Urinary bladder (tissue), 4 donors: ENCODE measurements around the gene PITPNM2. TPM values are rescaled to one million over a fixed set of nuclear protein-coding genes. Genes with fewer than 3 reads are reported as not detected.
A peak's percentile ranks its signal among the peaks of the same experiment; 100 is the strongest.

Source experiments
- DNase-seq: peaks from one replicate; pipeline ENCODE4 v3.0.0-alpha.2; 2015; ENCODE audit errors: extremely low spot score
- H3K27ac ChIP-seq: one replicate; pipeline ENCODE4 v1.5.1; 2013; ENCODE audit warnings: low read depth, mild to moderate bottlenecking, moderate library complexity
- H3K36me3 ChIP-seq: one replicate; pipeline ENCODE4 v1.6.1; 2013; ENCODE audit warnings: mild to moderate bottlenecking, moderate library complexity; ENCODE audit not compliant: insufficient read depth
- H3K4me1 ChIP-seq: one replicate; pipeline ENCODE4 v1.6.1; 2013; ENCODE audit warnings: mild to moderate bottlenecking, moderate library complexity; ENCODE audit not compliant: insufficient read depth
- H3K4me3 ChIP-seq: one replicate; pipeline ENCODE4 v1.5.1; 2013; ENCODE audit warnings: low read depth, low read length
- WGBS: extraction: QIAGEN DNeasy Blood & Tissue Kit; methylation state at CpG from one replicate; pipeline ENCODE4 v1.1.7; 2013; 5-methylcytosine and 5-hydroxymethylcytosine counted together
- polyA plus RNA-seq: library from polyadenylated mRNA; stranded (reverse); fragments of 200-250 nt; gene quantifications from one replicate; pipeline ENCODE4 v1.2.3, GENCODE V29; 2013
- total RNA-seq: library from RNA; depleted of rRNA; stranded (reverse); fragments of >200 nt; gene quantifications from one replicate; pipeline ENCODE4 v1.2.3, GENCODE V29; 2014
- donor health status: healthy with polysubstance abuse.
- donor health status: healthy.

PITPNM2 gene
- total RNA-seq (4.5 TPM), polyA plus RNA-seq (19.1 TPM)

GRCh38 chr12:123150744-123151456 is at the start of gene PITPNM2:
Gene PITPNM2 (minus strand): TSS chr12:123151090. CDS start chr12:123034590, 116,500 bp downstream.
- 1% methylated on average over 118 of the region's 119 CpGs for WGBS
- Histone ChIP-seq H3K36me3 (no peaks in the 10 kb centered on the region), H3K27ac (peak within 1 kb of the TSS; percentile 78), H3K4me1 (no peaks in the 10 kb centered on the region), H3K4me3 (peak within 1 kb of the TSS; percentile 80)
- DNase-seq, result no peak

GRCh38 chr12:123200414-123200813 is 49.5 kb upstream of the PITPNM2 start:
- DNase-seq, result no peak
- Histone ChIP-seq H3K4me1 (no peaks in the 10 kb centered on the region), H3K36me3 (no peaks in the 10 kb centered on the region), H3K4me3 (no peak overlapping the region), H3K27ac (no peak overlapping the region)
- 86% methylated on average over 7 of the region's 7 CpGs for WGBS

GRCh38 chr12:123199936-123200335 is 49.0 kb upstream of the PITPNM2 start:
- no peak overlapping the region for H3K27ac ChIP-seq
- no peaks in the 10 kb centered on the region for H3K4me1 ChIP-seq
- no peaks in the 10 kb centered on the region for H3K36me3 ChIP-seq
- 90% methylated on average over 3 of the region's 3 CpGs for WGBS
- no peak for DNase-seq
- H3K4me3 ChIP-seq, result no peak overlapping the region

- Histone ChIP-seq H3K4me3 (no peak overlapping the region), H3K36me3 (peaks cover 2% of the 10 kb centered on the region), H3K4me1 (no peaks in the 10 kb centered on the region), H3K27ac (no peak overlapping the region)
- 96% methylated on average over 6 of the region's 6 CpGs for WGBS
- DNase-seq, result no peak
Observed at GRCh38 chr12:123187637-123188036, 36.7 kb upstream of the PITPNM2 start.

GRCh38 chr12:123180171-123180570 is 29.3 kb upstream of the PITPNM2 start:
- DNase-seq, result no peak
- Histone ChIP-seq H3K36me3 (peaks cover 2% of the 10 kb centered on the region), H3K27ac (no peak overlapping the region), H3K4me3 (no peak overlapping the region), H3K4me1 (no peaks in the 10 kb centered on the region)
- WGBS, result 90% methylated on average over 4 of the region's 4 CpGs

- whole genome bisulfite sequencing, result 70% methylated on average over 5 of the region's 5 CpGs
- no peaks in the 10 kb centered on the region for H3K36me3 ChIP-seq
- H3K4me3 ChIP-seq, result no peak overlapping the region
- H3K4me1 ChIP-seq, result no peaks in the 10 kb centered on the region
- DNase-seq, result no peak
- no peak overlapping the region for H3K27ac ChIP-seq
Observed at GRCh38 chr12:123171967-123172366, 21.1 kb upstream of the PITPNM2 start.

GRCh38 chr12:123167329-123167728 is 16.4 kb upstream of the PITPNM2 start:
- no peak overlapping the region for H3K27ac ChIP-seq
- no peaks in the 10 kb centered on the region for H3K4me1 ChIP-seq
- no peak overlapping the region for H3K4me3 ChIP-seq
- no peak for DNase-seq
- WGBS, result 82% methylated on average over 2 of the region's 2 CpGs
- H3K36me3 ChIP-seq, result peaks cover 2% of the 10 kb centered on the region

- H3K36me3 ChIP-seq, result peaks cover 2% of the 10 kb centered on the region
Observed at GRCh38 chr12:123165537-123165936, 14.6 kb upstream of the PITPNM2 start.

GRCh38 chr12:123164710-123165261 is 13.9 kb upstream of the PITPNM2 start:
- WGBS, result 96% methylated on average over 9 of the region's 9 CpGs
- H3K4me1 ChIP-seq, result no peaks in the 10 kb centered on the region
- H3K27ac ChIP-seq, result no peak overlapping the region
- no peak for DNase-seq
- peaks cover 2% of the 10 kb centered on the region for H3K36me3 ChIP-seq
- H3K4me3 ChIP-seq, result no peak overlapping the region

More at GRCh38 chr12:123165537-123165936, 14.6 kb upstream of the PITPNM2 start:
- 91% methylated on average over 4 of the region's 4 CpGs for WGBS
- Histone ChIP-seq H3K4me3 (no peak overlapping the region), H3K4me1 (no peaks in the 10 kb centered on the region), H3K27ac (no peak overlapping the region)
- DNase-seq, result no peak

GRCh38 chr12:123164222-123164621 is 13.3 kb upstream of the PITPNM2 start:
- 92% methylated on average over 3 of the region's 3 CpGs for WGBS

GRCh38 chr12:123163227-123163626 is 12.3 kb upstream of the PITPNM2 start:
- H3K36me3 ChIP-seq, result peaks cover 2% of the 10 kb centered on the region
- WGBS, result 86% methylated on average over 3 of the region's 3 CpGs
- no peak for DNase-seq
- H3K4me3 ChIP-seq, result no peak overlapping the region
- no peak overlapping the region for H3K27ac ChIP-seq
- H3K4me1 ChIP-seq, result no peaks in the 10 kb centered on the region

More at GRCh38 chr12:123164222-123164621, 13.3 kb upstream of the PITPNM2 start:
- Histone ChIP-seq H3K36me3 (peaks cover 2% of the 10 kb centered on the region), H3K4me1 (no peaks in the 10 kb centered on the region), H3K4me3 (no peak overlapping the region), H3K27ac (no peak overlapping the region)
- DNase-seq, result no peak

GRCh38 chr12:123160801-123161487 is 10.1 kb upstream of the PITPNM2 start:
- no peak overlapping the region for H3K27ac ChIP-seq
- H3K36me3 ChIP-seq, result peaks cover 2% of the 10 kb centered on the region
- no peak for DNase-seq
- no peak overlapping the region for H3K4me3 ChIP-seq
- no peaks in the 10 kb centered on the region for H3K4me1 ChIP-seq
- WGBS, result 86% methylated on average over 11 of the region's 11 CpGs

GRCh38 chr12:123153906-123154305 is 3.0 kb upstream of the PITPNM2 start:
- no peaks in the 10 kb centered on the region for H3K4me1 ChIP-seq
- no peak overlapping the region for H3K27ac ChIP-seq
- no peaks in the 10 kb centered on the region for H3K36me3 ChIP-seq
- H3K4me3 ChIP-seq, result no peak overlapping the region
- no peak for DNase-seq
- WGBS, result 72% methylated on average over 2 of the region's 2 CpGs

- WGBS, result 85% methylated on average over 3 of the region's 3 CpGs
- no peak overlapping the region for H3K27ac ChIP-seq
- no peak overlapping the region for H3K4me3 ChIP-seq
- DNase-seq, result no peak
- no peaks in the 10 kb centered on the region for H3K4me1 ChIP-seq
- H3K36me3 ChIP-seq, result no peaks in the 10 kb centered on the region
Observed at GRCh38 chr12:123152833-123153232, 1.9 kb upstream of the PITPNM2 start.
